K562 (cell line): ENCODE data around the gene ENPP6.

ENCODE experiments used
- L3MBTL2 ChIP-seq: fragments of 450-650 bp; IDR thresholded peaks from 2 replicates; pipeline ENCODE4 v1.6.1; 2016; ENCODE audit warnings: mild to moderate bottlenecking, moderate library complexity
- LEF1 ChIP-seq: fragments of 450-650 bp; IDR thresholded peaks from 2 replicates; pipeline ENCODE4 v1.6.1; 2016; ENCODE audit warnings: mild to moderate bottlenecking
- MYC ChIP-seq, 2 experiments: fragments of 250-450 bp in 1 of 2; sonication (Bioruptor Pico) in 1 of 2; IDR thresholded peaks; 2 replicates each; pipeline versions ENCODE4 v1.5.1 to v1.6.1; 2012 to 2021; ENCODE audit warnings: low read depth in 2 of 2, borderline replicate concordance in 1 of 2, improper control_type of control experiment in 1 of 2, low read length in 1 of 2, mild to moderate bottlenecking in 1 of 2, moderate library complexity in 1 of 2
- NCOA1 ChIP-seq: fragments of 450-650 bp; IDR thresholded peaks from 2 replicates; pipeline ENCODE4 v1.6.1; 2016; ENCODE audit warnings: low read depth
- STAT5A ChIP-seq: IDR thresholded peaks from 2 replicates; pipeline ENCODE4 v1.6.1; 2012; ENCODE audit warnings: low read length, inconsistent platforms, borderline replicate concordance
- ZNF695 ChIP-seq: fragments of 450-650 bp; formaldehyde crosslinking; IDR thresholded peaks from 2 replicates; pipeline ENCODE4 v1.4.0; 2020; ENCODE audit warnings: mild to moderate bottlenecking, moderate library complexity
- TF ChIP-seq, protein P1 (sequence below): sonication (generic); formaldehyde crosslinking; IDR thresholded peaks from 2 replicates; pipeline ENCODE4 v1.8.1; 2023; ENCODE audit warnings: mild to moderate bottlenecking, missing genetic modification reagents, moderate library complexity
- TF ChIP-seq, protein P2 (sequence below), 2 experiments: fragments of 450-650 bp in 1 of 2; sonication (generic) in 1 of 2; formaldehyde crosslinking in 1 of 2; IDR thresholded peaks; 2 replicates each; pipeline versions ENCODE4 v1.7.1 to v1.9.0; 2016 to 2022; ENCODE audit warnings: inconsistent platforms in 1 of 2, mild to moderate bottlenecking in 1 of 2, missing genetic modification reagents in 1 of 2

DNA sequence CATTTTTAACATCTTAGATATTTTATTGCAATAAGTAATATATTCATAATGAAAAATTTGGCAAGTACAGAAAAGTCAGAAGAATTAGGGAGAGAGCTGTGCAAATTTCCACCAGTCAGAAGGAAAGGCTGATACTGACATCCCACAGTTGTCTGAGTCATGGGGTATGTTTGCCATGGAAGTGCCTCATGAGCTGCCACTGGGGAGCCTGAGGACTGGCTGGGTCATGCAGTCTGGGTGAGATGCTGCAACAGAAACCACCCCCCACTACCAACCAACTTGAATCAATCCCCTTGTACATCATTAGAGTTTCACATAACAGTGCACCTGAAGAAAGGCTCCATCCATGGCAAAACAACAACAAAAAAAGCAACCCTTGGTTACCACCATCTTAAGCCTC, 45.2 kb upstream of the ENPP6 start:
- TF ChIP-seq MYC (IDR thresholded peaks at IDR 0.05; ENCODE audit: low read depth, low read length) (no peak), MYC (CRISPR knock-in tag; IDR thresholded peaks at IDR 0.05; ENCODE audit: borderline replicate concordance, low read depth) (no peak), LEF1 (no peak), STAT5A (no peak), L3MBTL2 (no peak), ZNF695 (CRISPR knock-in tag) (no peak), NCOA1 (no peak)
- TF ChIP-seq, protein P1, sequence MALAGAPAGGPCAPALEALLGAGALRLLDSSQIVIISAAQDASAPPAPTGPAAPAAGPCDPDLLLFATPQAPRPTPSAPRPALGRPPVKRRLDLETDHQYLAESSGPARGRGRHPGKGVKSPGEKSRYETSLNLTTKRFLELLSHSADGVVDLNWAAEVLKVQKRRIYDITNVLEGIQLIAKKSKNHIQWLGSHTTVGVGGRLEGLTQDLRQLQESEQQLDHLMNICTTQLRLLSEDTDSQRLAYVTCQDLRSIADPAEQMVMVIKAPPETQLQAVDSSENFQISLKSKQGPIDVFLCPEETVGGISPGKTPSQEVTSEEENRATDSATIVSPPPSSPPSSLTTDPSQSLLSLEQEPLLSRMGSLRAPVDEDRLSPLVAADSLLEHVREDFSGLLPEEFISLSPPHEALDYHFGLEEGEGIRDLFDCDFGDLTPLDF (CRISPR knock-in tag), result no peak
- TF ChIP-seq, protein P2, sequence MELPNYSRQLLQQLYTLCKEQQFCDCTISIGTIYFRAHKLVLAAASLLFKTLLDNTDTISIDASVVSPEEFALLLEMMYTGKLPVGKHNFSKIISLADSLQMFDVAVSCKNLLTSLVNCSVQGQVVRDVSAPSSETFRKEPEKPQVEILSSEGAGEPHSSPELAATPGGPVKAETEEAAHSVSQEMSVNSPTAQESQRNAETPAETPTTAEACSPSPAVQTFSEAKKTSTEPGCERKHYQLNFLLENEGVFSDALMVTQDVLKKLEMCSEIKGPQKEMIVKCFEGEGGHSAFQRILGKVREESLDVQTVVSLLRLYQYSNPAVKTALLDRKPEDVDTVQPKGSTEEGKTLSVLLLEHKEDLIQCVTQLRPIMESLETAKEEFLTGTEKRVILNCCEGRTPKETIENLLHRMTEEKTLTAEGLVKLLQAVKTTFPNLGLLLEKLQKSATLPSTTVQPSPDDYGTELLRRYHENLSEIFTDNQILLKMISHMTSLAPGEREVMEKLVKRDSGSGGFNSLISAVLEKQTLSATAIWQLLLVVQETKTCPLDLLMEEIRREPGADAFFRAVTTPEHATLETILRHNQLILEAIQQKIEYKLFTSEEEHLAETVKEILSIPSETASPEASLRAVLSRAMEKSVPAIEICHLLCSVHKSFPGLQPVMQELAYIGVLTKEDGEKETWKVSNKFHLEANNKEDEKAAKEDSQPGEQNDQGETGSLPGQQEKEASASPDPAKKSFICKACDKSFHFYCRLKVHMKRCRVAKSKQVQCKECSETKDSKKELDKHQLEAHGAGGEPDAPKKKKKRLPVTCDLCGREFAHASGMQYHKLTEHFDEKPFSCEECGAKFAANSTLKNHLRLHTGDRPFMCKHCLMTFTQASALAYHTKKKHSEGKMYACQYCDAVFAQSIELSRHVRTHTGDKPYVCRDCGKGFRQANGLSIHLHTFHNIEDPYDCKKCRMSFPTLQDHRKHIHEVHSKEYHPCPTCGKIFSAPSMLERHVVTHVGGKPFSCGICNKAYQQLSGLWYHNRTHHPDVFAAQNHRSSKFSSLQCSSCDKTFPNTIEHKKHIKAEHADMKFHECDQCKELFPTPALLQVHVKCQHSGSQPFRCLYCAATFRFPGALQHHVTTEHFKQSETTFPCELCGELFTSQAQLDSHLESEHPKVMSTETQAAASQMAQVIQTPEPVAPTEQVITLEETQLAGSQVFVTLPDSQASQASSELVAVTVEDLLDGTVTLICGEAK (IDR thresholded peaks at IDR 0.05), result no peak
- TF ChIP-seq, protein P2 (CRISPR knock-in tag; IDR thresholded peaks at IDR 0.05), result no peak
